BJ (cell line): ENCODE results near the gene KRT79. TPM values are rescaled to one million over a fixed set of nuclear protein-coding genes. Genes with fewer than 3 reads are reported as not detected.
"Not testable (repeated sequence)": the region's sequence is repeated elsewhere in the genome, so short reads cannot be mapped to it uniquely, and the experiment has no call there.

Experiments
- CTCF ChIA-PET: fragments of 350-600 bp; formaldehyde crosslinking; extraction: SDS; loops from one replicate; lab custom pipeline; 2021; ENCODE audit warnings: antibody characterized with exemption, inconsistent platforms; lab: Yijun Ruan, JAX
- POLR2A ChIA-PET: fragments of 300-600 bp; sonication (Branson Sonifier 250); formaldehyde crosslinking; extraction: SDS; loops from one replicate; lab custom pipeline; 2021; ENCODE audit warnings: antibody characterized with exemption; lab: Charles Lee
- DNase-seq: peaks from one replicate; pipeline ENCODE4 v3.0.0-alpha.2; 2011; ENCODE audit warnings: low read depth
- H3K27me3 ChIP-seq: 2 replicates; pipeline ENCODE4 v1.6.0; 2011; ENCODE audit warnings: low read length; ENCODE audit not compliant: control insufficient read depth, insufficient read depth
- H3K36me3 ChIP-seq: 2 replicates; pipeline ENCODE4 v1.5.1; 2011; ENCODE audit warnings: low read length; ENCODE audit not compliant: control insufficient read depth, insufficient read depth
- H3K4me3 ChIP-seq: 2 replicates; pipeline ENCODE4 v1.5.1; 2011; ENCODE audit warnings: low read depth, mild to moderate bottlenecking, control low read depth, low read length
- polyA minus RNA-seq: library from RNA; depleted of rRNA, polyadenylated mRNA; stranded (reverse); fragments of >200 nt; gene quantifications from 2 replicates; pipeline ENCODE4 v1.2.3, GENCODE V29; 2011; rRNA and poly(A)+ RNA removed
- polyA plus RNA-seq: library from polyadenylated mRNA; depleted of rRNA; stranded (reverse); fragments of >200 nt; gene quantifications from 2 replicates; pipeline ENCODE4 v1.2.3, GENCODE V29; 2011; rRNA removed
- TF ChIP-seq, protein P1 (sequence below): IDR thresholded peaks from 2 replicates; pipeline ENCODE4 v1.5.1; 2011; ENCODE audit warnings: low read depth, mild to moderate bottlenecking, control low read depth, inconsistent platforms, low read length, moderate library complexity; ENCODE audit not compliant: insufficient read depth

KRT79 gene
- polyA plus RNA-seq, result not detected in 2 replicates
- not detected in 2 replicates for polyA minus RNA-seq

DNA sequence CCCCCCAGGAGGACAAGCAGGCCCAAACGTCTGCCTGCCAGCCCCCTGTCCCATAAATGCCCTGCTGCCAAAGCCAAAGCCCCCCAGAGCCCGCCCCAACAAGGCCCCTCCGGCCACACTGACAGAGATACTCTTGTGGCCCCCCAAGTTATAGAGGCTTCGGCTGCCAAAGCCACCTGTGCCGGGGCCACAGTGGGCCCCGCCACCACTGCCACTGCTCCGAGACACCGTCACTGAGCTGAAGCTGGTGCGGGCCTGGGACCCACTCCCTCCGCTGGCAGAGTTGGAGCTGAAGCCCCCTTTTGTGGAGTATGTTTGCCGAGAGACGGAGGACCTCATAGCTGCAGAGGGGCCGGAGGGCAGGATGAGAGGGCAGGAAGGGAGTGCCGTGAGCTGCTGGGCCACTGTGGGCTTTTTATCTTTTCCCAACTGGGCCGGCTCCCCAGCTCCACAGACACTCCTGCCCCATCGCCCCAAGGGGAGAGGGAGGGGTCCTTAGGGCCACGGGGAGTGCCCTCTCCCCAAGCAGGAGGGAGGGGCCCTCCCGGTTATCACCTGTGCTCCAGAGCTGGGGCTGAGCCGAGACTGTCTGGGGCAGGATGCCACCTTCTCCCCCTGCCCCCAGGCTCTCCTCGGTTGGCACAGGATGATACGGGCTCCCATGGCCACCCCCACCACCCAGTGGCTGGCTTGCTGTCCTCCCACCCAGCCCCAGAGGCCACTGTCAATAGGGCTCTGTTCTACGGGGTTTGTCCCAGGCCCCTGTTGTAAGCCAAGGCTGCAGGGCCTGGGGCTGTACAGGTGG lies at the start of gene KRT79:
TSS of gene KRT79 (minus strand) at position 390 of the 805 bp plus-strand sequence. CDS start at position 339, 51 bp downstream.
- no peak for DNase-seq
- TF ChIP-seq, protein P1, sequence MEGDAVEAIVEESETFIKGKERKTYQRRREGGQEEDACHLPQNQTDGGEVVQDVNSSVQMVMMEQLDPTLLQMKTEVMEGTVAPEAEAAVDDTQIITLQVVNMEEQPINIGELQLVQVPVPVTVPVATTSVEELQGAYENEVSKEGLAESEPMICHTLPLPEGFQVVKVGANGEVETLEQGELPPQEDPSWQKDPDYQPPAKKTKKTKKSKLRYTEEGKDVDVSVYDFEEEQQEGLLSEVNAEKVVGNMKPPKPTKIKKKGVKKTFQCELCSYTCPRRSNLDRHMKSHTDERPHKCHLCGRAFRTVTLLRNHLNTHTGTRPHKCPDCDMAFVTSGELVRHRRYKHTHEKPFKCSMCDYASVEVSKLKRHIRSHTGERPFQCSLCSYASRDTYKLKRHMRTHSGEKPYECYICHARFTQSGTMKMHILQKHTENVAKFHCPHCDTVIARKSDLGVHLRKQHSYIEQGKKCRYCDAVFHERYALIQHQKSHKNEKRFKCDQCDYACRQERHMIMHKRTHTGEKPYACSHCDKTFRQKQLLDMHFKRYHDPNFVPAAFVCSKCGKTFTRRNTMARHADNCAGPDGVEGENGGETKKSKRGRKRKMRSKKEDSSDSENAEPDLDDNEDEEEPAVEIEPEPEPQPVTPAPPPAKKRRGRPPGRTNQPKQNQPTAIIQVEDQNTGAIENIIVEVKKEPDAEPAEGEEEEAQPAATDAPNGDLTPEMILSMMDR, result no peak
- CTCF ChIA-PET, result no interaction called here
- POLR2A ChIA-PET, result no interaction called here
- Histone ChIP-seq H3K36me3 (no peaks in the 10 kb centered on the region), H3K27me3 (no peaks in the 10 kb centered on the region; the same call in 1 of the 2 replicates), H3K4me3 (no peak within 1 kb of the TSS)

DNA sequence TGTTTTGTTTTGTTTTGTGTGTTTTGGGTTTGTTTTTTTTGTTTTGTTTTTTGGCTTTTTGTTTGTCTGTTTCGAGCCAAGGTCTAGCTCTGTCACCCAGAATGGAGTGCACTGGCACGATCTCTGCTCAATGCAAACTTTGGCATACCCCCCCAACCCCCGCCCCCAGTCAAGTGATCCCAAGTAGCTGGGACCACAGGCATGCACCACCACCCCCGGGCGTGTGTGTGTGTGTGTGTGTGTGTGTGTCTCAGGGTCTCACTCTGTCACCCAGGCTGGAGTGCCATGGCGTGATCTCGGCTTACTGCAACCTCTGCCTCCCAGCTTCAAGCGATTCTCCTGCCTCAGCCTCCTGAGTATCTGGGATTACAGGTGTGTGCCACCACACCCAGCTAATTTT lies 46.4 kb upstream of the KRT79 start:
- H3K36me3 ChIP-seq, POLR2A ChIA-PET, DNase-seq, H3K27me3 ChIP-seq, H3K4me3 ChIP-seq: not testable (repeated sequence)
- CTCF ChIA-PET, result interaction anchor here (0.6 to 14.6 kb wide), 49 partner anchors 9 to 877 kb away, joined by 3 to 722 read pairs (median 7); partner anchors contain the start of genes KRT74, KRT84 and KRT85

DNA sequence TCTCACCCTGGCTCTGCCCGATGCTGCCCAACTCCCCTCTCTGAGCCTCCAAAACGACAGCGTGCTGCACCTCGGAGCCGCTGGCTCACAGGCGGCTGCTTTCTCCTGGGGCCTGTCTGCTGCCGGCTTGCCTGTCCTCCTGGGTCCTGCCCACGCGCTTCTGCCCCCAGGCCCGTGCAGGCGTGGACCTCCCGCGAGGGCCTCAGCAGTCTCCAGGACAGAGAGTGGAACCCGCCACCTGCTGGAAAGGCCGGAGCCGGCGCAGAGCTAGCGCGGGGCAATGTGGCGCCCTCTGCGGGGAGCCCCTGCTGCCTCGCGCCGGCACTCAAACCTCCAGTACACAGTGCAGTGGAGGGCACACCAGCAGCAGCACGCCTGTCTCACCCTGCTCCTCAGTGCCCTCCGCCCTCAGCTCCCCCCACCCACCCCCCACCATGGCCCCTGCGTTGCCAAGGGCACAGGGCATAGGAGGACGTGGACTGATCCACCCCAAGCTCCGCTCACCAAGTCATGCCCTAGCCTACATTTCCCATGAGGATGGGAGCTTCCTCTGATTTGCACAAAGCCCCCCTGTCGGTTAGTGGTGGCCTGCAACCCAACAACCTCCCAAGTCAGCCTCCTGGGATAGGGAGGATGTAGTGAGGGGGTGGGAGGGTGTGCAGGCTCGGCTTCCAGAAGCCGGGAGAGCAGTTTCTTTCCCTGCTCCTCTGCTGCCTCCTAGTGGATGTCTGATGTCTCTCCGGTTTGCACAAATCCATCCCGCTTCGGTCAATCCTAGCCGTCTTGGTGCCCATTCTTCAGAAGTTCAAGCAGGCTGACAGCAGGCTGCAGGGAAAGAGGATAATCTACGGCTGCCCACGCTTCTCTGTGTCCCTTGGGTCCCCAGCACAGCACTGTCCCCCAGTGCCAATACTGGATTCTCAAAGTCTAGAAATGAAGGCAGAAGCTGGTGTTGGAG lies 45.6 kb upstream of the KRT79 start:
- no peaks in the 10 kb centered on the region for H3K27me3 ChIP-seq
- TF ChIP-seq, protein P1, result peak; percentile 93
- POLR2A ChIA-PET, result no interaction called here
- DNase-seq, result no peak
- CTCF ChIA-PET, result interaction anchor here (0.6 to 14.6 kb wide), 86 partner anchors 9 to 876 kb away, joined by 3 to 722 read pairs (median 4); partner anchors contain the start of genes KRT74, KRT8, KRT84 and KRT85
- H3K36me3 ChIP-seq, result no peaks in the 10 kb centered on the region
- no peak overlapping the region for H3K4me3 ChIP-seq

- no peaks in the 10 kb centered on the region for H3K36me3 ChIP-seq
- TF ChIP-seq, protein P1, result no peak
- H3K4me3 ChIP-seq, result no peak overlapping the region
- H3K27me3 ChIP-seq, result no peaks in the 10 kb centered on the region
- ChIA-PET POLR2A (no interaction called here), CTCF (interaction anchor here (0.6 to 14.6 kb wide), 66 partner anchors 8 to 853 kb away, joined by 3 to 722 read pairs (median 4); partner anchors contain the start of genes KRT74, KRT8 and KRT85)
- no peak for DNase-seq
Measured at GRCh38 chr12:52878507-52879393, 44.6 kb upstream of the KRT79 start.

GRCh38 chr12:52877242-52877641 lies 43.1 kb upstream of the KRT79 start:
- Histone ChIP-seq H3K4me3 (no peak overlapping the region), H3K36me3 (no peaks in the 10 kb centered on the region), H3K27me3 (no peaks in the 10 kb centered on the region)
- no peak for DNase-seq
- POLR2A ChIA-PET, result no interaction called here
- TF ChIP-seq, protein P1, result no peak
- CTCF ChIA-PET, result interaction anchor here (0.9 to 14.6 kb wide), 11 partner anchors 8 to 733 kb away, joined by 3 to 722 read pairs (median 4); partner anchors contain the start of gene KRT74
